Esophagus mucosa (tissue), 1 donor: ENCODE results near the gene DOP1A. TPM values are rescaled to one million over a fixed set of nuclear protein-coding genes. Genes with fewer than 3 reads are reported as not detected.
"Not testable (repeated sequence)": the region's sequence is repeated elsewhere in the genome, so short reads cannot be mapped to it uniquely, and the experiment has no call there.

ENCODE experiments used
- ATAC-seq: fragments of 200-7000 bp; cut with Tn5 transposase; one replicate; pipeline ENCODE4 v1.9.1; 2020
- total RNA-seq: library from RNA; stranded (reverse); gene quantifications from one replicate; pipeline ENCODE4 v1.2.4, GENCODE V29; 2023
- donor health status: DM: yes; HTN: yes; CAD: no.

Gene DOP1A
- total RNA-seq, 1 donor from 2014 or later, result 16.3 TPM

DNA sequence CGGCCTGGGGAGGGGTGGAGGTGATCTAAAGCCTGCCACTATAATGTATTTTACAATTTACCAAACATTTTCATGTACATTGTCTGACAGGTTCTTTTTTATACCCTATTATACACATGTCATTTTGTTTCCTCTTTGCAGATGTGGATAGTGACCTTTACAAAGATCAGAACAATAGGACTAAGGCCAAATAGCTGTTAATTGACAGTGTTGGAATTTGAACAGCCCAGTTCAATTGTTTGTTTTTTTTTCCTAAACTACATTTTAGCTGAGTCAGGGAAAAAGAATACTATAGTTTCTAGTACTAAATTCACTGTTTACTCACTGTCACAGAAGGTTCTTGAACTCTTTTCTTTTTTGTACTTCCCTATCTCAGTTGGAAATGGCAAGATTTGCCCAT is 85.4 kb downstream of the DOP1A start:
- no peak for ATAC-seq

DNA sequence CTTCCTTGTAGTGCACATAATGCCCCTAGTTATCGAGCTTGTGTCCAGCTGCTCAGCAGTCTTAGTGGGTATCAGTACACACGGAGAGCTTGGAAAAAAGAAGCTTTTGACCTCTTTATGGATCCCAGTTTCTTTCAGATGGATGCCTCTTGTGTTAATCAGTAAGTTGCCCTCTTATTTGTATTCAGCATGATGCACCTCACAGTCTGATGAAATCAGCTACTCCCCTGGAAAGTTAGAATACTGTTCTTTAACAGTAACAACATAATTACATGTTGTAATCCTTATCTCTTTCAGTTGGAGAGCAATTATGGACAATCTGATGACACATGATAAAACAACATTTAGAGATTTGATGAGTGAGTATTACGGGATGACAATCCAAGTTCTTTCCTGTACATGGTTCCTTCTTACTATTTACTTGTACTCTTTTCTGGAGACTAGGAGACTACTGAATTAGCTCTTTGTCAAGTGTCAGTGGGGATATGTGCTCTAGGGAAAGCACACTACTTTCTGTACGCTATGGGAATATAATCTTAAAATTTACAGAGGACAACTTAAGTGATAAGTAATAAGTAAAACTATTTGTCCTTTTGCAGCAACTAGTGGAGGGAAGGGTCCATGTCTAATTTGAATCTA is 86.5 kb downstream of the DOP1A start:
- no peak for ATAC-seq

DNA sequence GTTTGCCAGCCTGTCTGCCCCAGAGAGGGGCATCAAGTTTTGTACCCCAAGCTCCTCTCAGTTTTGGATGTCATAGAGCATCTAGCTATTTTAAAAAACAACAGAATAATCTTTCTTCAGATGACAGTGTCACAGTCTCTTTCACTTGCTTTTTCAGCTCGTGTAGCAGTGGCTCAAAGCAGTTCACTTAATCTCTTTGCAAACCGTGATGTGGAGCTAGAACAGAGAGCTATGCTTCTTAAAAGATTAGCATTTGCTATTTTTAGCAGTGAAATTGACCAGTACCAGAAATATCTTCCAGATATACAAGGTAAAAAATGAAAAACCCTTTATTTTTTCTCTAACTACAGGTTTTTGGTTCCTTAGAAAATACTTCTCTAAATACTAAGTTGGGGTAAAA is 88.3 kb downstream of the DOP1A start:
- no peak for ATAC-seq

DNA sequence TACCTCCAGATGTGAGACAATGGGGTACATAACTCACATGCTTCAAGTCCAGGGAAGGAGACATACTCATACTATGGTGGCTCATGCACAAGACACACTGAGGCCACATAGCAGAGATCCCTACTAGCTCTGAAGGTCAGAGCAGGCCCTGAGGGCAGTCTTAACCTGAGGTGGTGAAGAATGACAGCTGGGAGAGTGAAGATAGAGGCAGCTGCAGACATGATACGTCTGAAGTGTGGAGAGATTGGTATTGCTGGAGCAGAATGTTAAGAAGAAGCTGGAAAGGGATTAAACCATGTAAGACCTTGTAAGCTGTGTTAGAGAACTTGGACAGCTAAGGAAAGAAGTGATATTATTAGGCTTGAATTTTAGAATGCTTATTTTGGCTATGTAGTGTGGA is 92.7 kb downstream of the DOP1A start:
- no peak for ATAC-seq

DNA sequence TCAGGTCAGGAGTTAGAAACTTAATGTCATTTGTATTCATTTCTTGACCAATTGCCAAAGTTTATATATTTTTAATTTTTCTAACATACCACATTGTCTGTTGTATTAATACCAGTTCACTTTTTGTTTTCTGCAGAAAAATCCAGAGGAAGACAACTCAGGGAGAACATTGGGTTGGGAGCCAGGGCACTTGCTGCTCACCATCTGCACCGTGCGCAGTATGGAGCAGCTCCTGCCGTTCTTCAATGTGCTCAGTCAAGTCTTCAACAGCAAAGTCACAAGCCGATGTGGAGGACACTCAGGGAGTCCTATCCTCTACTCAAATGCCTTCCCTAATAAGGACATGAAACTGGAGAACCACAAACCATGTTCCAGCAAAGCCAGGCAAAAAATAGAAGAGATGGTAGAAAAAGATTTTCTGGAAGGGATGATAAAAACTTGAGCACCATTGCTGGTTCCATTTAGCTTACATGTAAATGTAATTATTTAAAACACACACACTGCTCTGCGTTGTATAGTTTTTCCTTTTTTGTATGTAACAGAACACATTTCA is 100.3 kb downstream of the DOP1A start:
- no peak for ATAC-seq

DNA sequence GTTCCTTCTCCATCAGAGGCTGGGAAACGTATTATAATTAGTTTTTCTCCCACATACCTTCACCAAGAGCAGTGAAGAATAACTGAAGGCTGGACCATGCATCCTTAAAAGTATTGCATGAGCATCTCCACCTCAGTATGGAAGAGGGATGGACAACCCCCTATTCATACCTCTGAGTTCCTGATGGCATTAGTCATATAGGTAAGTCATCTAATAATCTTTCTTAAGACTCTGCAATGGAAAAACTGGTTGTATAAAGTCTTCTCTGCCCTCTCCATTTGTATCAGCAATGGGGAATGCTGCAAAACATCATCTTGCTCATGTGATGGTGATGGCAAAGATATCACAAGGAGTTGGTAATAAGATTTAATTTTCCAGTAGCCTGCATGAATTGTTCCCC is 101.1 kb downstream of the DOP1A start:
- peak; percentile 68 for ATAC-seq

DNA sequence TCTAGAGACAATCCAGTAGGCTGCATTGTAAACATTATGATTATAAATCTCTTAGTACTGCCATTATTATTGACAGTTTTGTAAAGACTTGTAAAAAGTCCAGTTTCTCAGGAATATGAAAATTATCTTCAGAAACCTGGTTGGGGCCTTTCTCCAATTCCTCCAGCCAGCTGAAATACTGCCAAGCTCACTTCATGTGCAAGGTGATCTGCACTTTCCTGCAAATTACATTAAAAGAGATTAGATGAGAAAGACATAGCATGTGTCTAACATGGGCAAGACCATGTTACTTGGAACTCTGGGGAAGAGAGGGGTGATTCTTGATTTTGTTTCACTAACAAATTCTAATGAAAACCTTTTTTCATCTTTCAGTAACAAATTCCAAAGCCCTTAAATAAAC is 101.6 kb downstream of the DOP1A start:
- ATAC-seq, result no peak

DNA sequence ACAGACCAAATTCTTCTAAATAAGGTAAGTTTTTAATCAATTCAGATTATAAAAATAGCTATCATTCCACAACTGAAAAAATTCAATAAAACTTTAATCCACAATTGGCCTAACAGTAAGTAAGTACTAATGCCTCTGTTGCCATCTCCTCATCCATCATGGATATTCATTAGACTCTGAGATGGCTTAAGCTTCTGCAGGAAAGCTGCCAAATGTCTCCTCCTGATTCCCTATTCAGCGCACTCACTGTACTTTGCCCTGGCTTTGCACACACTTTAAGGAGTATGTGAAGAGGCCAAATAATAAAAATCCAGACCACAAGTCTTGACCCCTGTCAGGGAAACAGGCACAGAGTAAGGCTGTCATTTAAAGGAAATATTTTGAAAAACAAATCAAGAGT is 102.0 kb downstream of the DOP1A start:
- ATAC-seq, result no peak

DNA sequence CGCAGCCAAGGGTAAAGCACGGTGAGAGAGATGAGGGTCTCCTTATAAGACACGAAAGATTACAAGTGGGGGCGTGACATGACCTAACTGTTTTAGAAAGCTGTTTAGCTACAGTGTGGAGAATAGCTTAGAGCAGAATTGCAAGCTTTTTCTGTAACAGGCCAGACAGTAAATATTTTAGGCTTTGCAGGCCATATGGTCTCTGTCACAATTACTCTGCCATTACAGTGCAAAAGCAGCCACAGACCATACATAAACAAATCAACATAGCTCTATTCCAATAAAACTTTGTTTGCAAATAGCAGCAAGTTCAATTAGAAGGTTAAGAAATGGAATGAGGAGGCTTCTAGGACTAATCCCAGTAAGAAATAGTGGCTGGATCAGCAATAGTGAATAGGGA is 108.8 kb downstream of the DOP1A start:
- no peak for ATAC-seq

DNA sequence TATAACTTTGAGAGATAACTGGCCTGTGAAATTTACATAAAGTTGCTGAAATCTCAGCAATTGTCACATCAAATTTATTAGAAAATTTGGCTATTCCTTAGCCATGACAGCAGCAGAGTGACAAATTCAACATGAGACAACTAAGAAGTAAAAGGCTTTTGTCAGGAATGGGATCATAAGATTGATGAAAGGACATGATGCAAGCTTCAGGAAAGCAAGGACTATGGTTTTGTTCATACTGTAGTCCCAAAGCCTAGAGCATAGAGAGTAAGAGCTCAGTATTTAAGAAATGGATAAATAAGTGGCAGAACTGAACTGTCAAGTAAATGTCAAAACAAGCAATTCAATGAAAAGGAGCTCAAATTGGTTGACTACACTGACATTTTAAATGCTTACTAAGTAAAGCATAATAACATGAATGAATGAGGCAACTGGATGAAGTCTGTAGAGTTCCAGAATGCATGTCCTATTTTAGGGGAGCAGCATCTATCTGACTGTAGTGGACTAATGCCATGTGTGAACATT is 113.0 kb downstream of the DOP1A start:
- no peak for ATAC-seq

DNA sequence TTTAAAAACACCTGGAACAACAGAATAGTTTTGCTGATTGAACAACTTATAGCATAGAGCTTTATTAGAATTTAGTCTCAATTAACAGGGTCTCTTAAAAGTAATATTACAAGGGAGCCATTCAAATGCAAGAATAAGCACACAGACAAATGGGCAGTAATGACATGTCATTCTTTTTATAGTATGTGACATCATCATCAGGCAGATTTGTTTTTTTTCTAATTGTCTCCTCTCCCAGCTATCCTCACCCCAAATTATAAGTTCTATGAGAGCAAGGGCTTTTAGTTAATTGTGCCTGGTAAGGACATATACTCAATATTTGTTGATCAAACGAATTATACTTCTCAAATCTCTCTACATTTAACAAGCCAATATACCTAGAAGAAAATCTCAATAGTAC is 114.6 kb downstream of the DOP1A start:
- no peak for ATAC-seq

DNA sequence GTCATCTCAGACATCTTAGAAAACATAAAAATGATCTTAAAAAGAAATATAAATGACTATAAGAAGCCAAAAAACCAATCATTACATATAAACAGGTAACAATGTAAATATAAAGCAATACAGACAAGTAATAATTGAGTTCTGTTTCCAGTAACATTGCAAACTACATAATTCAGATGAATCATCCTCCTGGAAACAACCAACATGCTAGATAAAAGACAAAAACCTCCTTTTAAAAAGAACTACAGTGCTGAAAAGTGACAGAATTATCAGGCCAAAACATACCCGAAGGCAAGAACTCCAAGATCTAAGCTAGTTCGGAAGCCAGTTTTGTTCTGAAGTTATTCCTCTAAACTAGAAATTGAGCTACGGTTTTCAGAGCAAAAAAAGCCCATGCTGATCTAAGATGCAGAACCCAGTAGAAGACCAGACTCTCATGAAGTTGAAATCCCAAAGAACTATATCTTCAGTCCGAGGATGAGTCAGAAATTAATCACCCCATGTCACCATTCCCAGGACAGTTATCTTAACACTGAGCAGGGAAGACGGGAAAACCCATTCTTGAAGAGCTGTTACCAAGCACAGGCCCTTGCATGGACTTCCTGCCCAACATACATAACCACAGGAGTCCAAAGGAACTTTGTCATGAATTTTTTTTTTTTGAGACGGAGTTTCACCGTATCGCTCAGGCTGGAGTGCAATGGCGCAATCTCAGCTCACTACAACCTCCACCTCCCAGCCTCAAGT is 115.8 kb downstream of the DOP1A start:
- ATAC-seq, result peak; percentile 44

DNA sequence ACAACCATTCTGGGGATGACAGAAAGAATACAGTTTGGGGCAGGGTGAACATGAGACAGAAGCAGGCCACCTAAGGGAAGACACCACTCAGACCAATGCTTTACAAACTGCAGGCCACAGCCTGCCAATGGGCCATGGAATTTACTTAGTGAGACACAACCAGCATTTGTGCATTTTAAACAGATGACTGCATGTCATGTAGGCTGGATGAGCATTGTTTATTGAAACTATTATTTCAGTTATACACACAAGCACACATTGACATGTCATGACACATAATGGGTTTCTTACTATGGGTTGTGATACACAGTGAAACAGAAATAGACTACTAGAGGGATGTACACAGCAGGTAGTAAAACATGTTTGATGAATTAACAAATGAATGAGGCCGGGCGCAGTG is 117.6 kb downstream of the DOP1A start:
- ATAC-seq, result peak; percentile 20

DNA sequence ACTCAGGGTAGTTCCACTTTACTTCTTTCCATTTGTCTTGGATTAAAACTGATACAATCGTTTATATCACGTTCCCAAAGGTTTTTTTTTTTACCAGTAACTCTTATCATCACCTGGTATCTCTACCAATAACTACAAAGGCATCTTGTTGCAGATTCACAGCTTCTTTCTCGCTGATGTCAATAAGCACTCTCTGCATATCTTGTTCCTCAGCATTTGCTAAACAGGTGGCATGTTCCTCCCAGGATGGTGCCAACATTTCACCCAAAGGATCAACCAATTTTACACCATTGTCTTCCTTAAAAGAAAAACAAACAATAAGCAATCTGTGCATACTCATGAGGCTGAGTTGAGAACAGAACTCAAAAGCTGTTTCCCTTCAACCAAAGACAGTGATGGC is 121.0 kb downstream of the DOP1A start:
- no peak for ATAC-seq

DNA sequence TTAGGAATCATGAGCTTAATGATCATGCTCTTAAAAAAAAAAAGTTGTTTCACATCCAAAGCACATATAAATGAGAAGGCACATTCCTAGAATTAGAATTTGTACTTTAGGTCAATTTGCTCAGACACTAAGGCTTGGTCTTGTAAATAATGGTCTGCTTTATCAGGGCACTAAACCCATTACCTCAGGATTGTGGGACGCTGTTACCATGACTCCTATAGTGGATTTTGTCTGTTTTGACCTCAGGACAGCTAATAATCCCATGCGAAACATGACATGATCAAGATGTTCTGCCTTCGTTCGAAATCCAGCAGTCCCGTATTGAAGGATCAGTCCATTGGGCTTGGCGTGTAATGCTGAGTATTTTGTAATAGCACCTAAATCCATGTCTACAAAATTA is 123.2 kb downstream of the DOP1A start:
- no peak for ATAC-seq

DNA sequence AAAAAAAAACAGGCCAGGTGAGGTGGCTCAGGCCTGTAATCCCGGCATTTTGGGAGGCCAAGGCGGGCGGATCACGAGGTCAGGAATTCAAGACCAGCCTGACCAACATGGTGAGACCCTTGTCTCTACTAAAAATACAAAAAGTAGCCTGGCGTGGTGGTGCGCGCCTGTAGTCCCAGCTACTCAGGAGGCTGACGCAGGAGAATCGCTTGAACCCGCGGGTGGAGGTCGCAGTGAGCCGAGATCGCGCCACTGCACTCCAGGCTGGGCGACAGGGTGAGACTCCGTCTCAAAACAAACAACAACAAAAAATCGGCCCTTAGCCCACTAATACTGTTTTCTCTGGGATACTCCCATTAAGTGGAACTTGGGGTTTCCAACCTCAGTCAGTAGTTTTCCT is 124.5 kb downstream of the DOP1A start:
- ATAC-seq, result not testable (repeated sequence)

DNA sequence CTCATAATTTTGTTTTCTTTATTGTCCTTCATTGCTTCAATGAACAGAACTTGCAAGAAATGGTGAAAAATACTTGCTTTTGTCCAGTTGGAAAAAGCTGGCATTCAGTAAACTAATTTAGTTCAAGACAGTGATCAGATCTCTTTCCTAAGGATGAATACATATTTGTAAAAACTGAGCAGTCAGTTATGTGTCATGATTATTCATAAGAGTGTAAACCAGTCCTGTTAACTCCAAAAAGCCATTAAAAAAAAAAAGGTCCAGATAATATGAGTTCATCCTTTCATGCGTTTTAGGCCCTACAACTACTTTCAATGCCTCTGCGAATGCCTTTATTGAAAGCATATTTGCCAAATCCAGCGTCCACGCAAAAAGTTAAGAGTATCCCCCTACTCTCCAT is 125.0 kb downstream of the DOP1A start:
- peak; percentile 24 for ATAC-seq

DNA sequence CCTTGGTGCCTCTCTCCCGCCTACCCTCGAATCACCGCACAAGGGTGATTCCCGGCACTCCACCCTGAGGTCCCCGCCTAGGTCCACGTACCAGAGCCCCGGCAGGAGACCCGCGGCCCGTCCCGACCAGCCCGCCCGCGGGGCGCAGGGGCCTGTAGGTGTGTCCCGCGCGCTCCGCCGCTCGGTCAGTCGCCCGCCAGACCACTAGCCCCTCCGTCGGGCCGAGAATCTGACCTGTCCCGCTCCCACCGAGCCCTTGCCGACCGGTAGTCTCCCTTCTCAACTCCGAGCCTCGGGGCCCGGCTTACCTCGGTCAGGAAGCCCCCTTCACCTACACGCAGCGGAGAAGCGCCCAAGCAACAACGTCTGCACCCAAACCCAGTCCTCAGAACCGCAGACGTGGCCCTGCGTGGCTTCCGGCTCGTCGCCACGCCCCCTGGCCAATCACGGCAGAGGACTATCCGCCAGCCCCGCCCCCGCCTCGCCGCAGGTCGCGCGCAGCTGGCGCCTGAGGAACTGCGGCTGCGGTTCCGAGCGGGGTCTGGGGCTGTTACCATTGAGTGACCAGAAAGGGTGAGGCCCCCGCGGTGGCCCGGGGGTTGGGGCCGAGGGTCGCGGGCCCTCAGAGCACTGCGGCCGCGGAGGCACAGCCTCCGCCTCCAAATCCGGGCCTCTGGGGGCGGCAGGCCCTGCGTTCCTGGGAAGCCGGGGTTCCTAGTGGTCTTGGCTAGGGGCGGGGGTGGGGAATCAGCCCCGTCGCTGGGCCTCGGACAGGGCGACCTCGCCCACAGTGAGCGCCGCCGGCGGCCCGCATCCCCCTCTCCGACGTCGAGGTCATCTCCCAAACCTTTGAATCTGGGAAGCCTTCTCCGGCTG is 125.6 kb downstream of the DOP1A start, which contains the start of the genes PGM3 and RWDD2A:
Gene PGM3, minus strand, starts transcription at position 395 of the 876 bp plus-strand sequence. CDS start 2,253 bp downstream, outside the sequence.
Gene RWDD2A, plus strand, starts transcription at position 487 of the 876 bp plus-strand sequence. CDS start 1,095 bp downstream, outside the sequence.
- peak; percentile 98 for ATAC-seq

DNA sequence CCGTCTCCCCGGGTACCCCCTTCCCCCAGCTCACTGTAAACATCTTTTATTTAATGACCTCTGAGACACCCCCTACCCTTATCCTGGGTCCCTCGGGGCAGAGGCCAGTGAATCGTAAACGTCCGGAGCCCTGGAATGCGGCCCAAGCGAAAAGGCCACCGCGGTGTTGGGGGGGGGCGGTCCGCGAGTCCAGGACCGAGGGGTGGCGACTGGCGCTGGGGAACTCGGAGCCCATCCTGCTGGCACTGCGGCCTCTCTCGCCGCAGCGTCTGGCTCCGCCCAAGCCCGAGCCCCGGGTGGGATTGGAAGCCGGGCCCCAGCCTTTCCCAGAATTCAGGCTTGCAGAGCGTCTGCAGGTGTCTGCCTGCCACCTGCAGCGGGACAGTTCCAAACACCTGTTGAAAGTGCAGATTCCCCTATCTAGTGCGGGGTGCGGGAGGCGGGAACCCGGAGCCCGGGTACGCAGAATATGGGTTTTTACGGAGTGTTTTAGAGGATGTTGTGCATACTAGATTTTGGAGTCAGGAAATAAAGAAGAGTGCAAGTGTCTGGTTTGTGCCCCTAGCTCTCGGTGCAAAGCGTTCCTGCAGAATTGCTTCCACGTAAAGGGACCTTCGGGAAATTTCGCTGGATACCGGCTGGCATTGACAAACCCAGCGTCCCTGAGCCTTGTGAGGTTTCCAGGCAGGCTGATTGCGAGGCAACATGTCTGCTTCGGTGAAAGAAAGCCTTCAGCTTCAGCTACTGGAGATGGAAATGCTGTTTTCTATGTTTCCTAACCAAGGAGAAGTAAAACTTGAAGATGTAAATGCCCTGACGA is 126.5 kb downstream of the DOP1A start:
- ATAC-seq, result peak; percentile 35

DNA sequence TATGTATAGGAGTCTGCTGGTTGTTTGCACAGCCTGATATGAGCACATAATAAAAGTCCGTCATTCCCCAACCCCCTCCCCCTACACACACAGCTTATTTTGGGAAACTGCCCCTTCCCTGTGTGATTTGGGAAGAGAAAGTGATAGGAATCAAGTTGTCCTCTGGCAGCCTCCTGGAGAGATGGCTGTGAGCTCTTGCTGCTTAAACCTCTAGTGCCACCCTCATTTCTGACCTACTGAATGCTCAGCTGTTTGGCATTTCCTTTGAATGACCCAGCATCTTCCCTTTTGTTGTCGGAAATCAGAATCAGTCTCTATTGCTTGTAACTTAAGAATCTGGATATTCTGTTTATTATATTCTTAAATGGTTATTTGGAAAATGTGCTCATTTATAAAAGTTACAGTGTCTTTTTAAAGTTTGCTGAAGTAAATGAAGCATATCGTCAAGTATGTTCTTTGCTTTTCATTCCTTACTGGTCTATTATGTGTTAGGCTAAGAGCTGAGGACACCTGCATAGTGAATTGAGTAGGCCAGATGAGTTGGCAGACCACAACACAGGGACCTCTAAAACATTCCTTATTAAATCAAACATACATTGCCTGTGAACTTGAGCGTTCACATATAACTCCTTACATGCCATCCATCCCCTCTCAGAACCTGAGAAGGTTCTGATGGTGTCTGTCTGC is 131.2 kb downstream of the DOP1A start:
- ATAC-seq, result no peak
